HEK293 (cell line): ENCODE results near the gene REM2.
A peak's percentile ranks its signal among the peaks of the same experiment; 100 is the strongest.
"Not testable (repeated sequence)": the region's sequence is repeated elsewhere in the genome, so short reads cannot be mapped to it uniquely, and the experiment has no call there.

Source experiments
- CTCF ChIA-PET: fragments of 350-600 bp; formaldehyde crosslinking; extraction: SDS; loops from one replicate; lab custom pipeline; 2021; ENCODE audit warnings: antibody characterized with exemption; lab: Yijun Ruan, JAX
- POLR2A ChIA-PET: fragments of 300-600 bp; formaldehyde crosslinking; extraction: SDS; loops from one replicate; lab custom pipeline; 2020; ENCODE audit warnings: antibody characterized with exemption, inconsistent platforms; lab: Yijun Ruan, JAX
- H3K27ac ChIP-seq: fragments of 200-500 bp; sonication (Bioruptor generic); 2 replicates; pipeline ENCODE4 v1.5.1; 2014; ENCODE audit warnings: low read depth, low read length, control low read depth, inconsistent platforms; ENCODE audit errors: extremely low read depth
- H3K36me3 ChIP-seq, 2 experiments: fragments of 200-500 bp in 1 of 2; sonication (Bioruptor generic) in 1 of 2; 1 replicate in 1 of 2; 2 replicates in 1 of 2; pipeline ENCODE4 v1.5.1; 2014 to 2017; ENCODE audit warnings: inconsistent platforms in 2 of 2, low read length in 2 of 2; ENCODE audit not compliant: control insufficient read depth in 2 of 2, insufficient read depth in 1 of 2
- H3K4me1 ChIP-seq: fragments of 200-500 bp; sonication (Bioruptor generic); 2 replicates; pipeline ENCODE4 v1.5.1; 2014; ENCODE audit warnings: mild to moderate bottlenecking, low read length, inconsistent platforms; ENCODE audit not compliant: control insufficient read depth, insufficient read depth
- H3K4me3 ChIP-seq: 2 replicates; pipeline ENCODE4 v1.5.1; 2011; ENCODE audit warnings: low read depth, mild to moderate bottlenecking, control low read depth, low read length, moderate library complexity
- H3K9me3 ChIP-seq: fragments of 200-500 bp; sonication (Bioruptor generic); 2 replicates; pipeline ENCODE4 v1.5.1; 2014; ENCODE audit warnings: low read depth, low read length, inconsistent platforms; ENCODE audit not compliant: control insufficient read depth, insufficient read depth
- BCL6B ChIP-seq: fragments of 450-650 bp; formaldehyde crosslinking; IDR thresholded peaks from 2 replicates; pipeline ENCODE4 v1.5.1; 2017; ENCODE audit warnings: missing biosample characterization, missing genetic modification characterization
- MYNN ChIP-seq: fragments of 450-650 bp; formaldehyde crosslinking; IDR thresholded peaks from 2 replicates; pipeline ENCODE4 v1.5.1; 2016; ENCODE audit warnings: missing biosample characterization, missing genetic modification characterization, borderline replicate concordance
- SCRT1 ChIP-seq: fragments of 450-650 bp; formaldehyde crosslinking; IDR thresholded peaks from 2 replicates; pipeline ENCODE4 v1.5.1; 2016; ENCODE audit warnings: missing biosample characterization, missing genetic modification characterization, borderline replicate concordance
- SP7 ChIP-seq: fragments of 450-650 bp; formaldehyde crosslinking; IDR thresholded peaks from 2 replicates; pipeline ENCODE4 v1.5.1; 2016; ENCODE audit warnings: missing biosample characterization, missing genetic modification characterization
- ZBTB49 ChIP-seq: fragments of 450-650 bp; formaldehyde crosslinking; IDR thresholded peaks from 2 replicates; pipeline ENCODE4 v1.5.1; 2016; ENCODE audit warnings: missing biosample characterization, missing genetic modification characterization, low read depth
- ZFP3 ChIP-seq: fragments of 450-650 bp; formaldehyde crosslinking; IDR thresholded peaks from 2 replicates; pipeline ENCODE4 v1.5.1; 2016; ENCODE audit warnings: low read depth, missing biosample characterization, missing genetic modification characterization
- ZNF112 ChIP-seq: fragments of 450-650 bp; formaldehyde crosslinking; IDR thresholded peaks from 2 replicates; pipeline ENCODE4 v1.5.0; 2017; ENCODE audit warnings: missing biosample characterization, missing genetic modification characterization
- ZNF19 ChIP-seq: fragments of 450-650 bp; formaldehyde crosslinking; IDR thresholded peaks from 2 replicates; pipeline ENCODE4; 2016; ENCODE audit warnings: missing biosample characterization, missing genetic modification characterization, low read depth
- ZNF26 ChIP-seq: fragments of 450-650 bp; formaldehyde crosslinking; IDR thresholded peaks from 2 replicates; pipeline ENCODE4 v1.5.1; 2016; ENCODE audit warnings: missing biosample characterization, missing genetic modification characterization
- ZNF529 ChIP-seq: fragments of 450-650 bp; formaldehyde crosslinking; IDR thresholded peaks from 2 replicates; pipeline ENCODE4 v1.5.1; 2017; ENCODE audit warnings: missing genetic modification characterization, missing biosample characterization; ENCODE audit not compliant: insufficient replicate concordance
- ZNF571 ChIP-seq: fragments of 450-650 bp; formaldehyde crosslinking; IDR thresholded peaks from 2 replicates; pipeline ENCODE4 v1.5.0; 2017; ENCODE audit warnings: missing biosample characterization, missing genetic modification characterization
- ZNF610 ChIP-seq: fragments of 450-650 bp; formaldehyde crosslinking; IDR thresholded peaks from 2 replicates; pipeline ENCODE4 v1.5.1; 2016; ENCODE audit warnings: missing biosample characterization, missing genetic modification characterization, borderline replicate concordance
- ZNF830 ChIP-seq: fragments of 450-650 bp; IDR thresholded peaks from 2 replicates; pipeline ENCODE4 v1.5.0; 2018; ENCODE audit warnings: missing biosample characterization, missing genetic modification characterization, low read depth, mild to moderate bottlenecking, moderate library complexity
- TF ChIP-seq, protein P1 (sequence below): fragments of 450-650 bp; formaldehyde crosslinking; IDR thresholded peaks from 2 replicates; pipeline ENCODE4 v1.5.1; 2016; ENCODE audit warnings: missing biosample characterization, missing genetic modification characterization
- TF ChIP-seq, protein P2 (sequence below): fragments of 450-650 bp; formaldehyde crosslinking; IDR thresholded peaks from 2 replicates; pipeline ENCODE4 v1.5.1; 2016; ENCODE audit warnings: missing biosample characterization, missing genetic modification characterization
- TF ChIP-seq, protein P3 (sequence below): fragments of 450-650 bp; formaldehyde crosslinking; IDR thresholded peaks from 2 replicates; pipeline ENCODE4 v1.5.1; 2016; ENCODE audit warnings: missing biosample characterization, missing genetic modification characterization, borderline replicate concordance

REM2 gene

GRCh38 chr14:22854296-22854695 lies 28.7 kb upstream of the REM2 start:
- not testable (repeated sequence) for H3K36me3 ChIP-seq, H3K4me1 ChIP-seq, H3K9me3 ChIP-seq, H3K27ac ChIP-seq, H3K4me3 ChIP-seq
- ChIA-PET POLR2A (interaction anchor here (2.5 kb wide), 1 partner anchor 31 kb away, joined by 6 read pairs; no protein-coding TSS in a partner anchor), CTCF (interaction anchor here (0.6 to 9.7 kb wide), 38 partner anchors 9 to 637 kb away, joined by 3 to 115 read pairs (median 8); partner anchors contain the start of genes MMP14, MRPL52, OR6J1 and OXA1L)

GRCh38 chr14:22854963-22855724 lies 27.9 kb upstream of the REM2 start:
- no peaks in the 10 kb centered on the region for H3K4me1 ChIP-seq
- POLR2A ChIA-PET: interaction anchor here (0.7 to 2.5 kb wide), 2 partner anchors 32 to 176 kb away, joined by 6 read pairs; no protein-coding TSS in a partner anchor
- no peak for TF ChIP-seq ZNF26
- no peak for TF ChIP-seq SP7 (tag by site-specific recombination)
- TF ChIP-seq, protein P1, sequence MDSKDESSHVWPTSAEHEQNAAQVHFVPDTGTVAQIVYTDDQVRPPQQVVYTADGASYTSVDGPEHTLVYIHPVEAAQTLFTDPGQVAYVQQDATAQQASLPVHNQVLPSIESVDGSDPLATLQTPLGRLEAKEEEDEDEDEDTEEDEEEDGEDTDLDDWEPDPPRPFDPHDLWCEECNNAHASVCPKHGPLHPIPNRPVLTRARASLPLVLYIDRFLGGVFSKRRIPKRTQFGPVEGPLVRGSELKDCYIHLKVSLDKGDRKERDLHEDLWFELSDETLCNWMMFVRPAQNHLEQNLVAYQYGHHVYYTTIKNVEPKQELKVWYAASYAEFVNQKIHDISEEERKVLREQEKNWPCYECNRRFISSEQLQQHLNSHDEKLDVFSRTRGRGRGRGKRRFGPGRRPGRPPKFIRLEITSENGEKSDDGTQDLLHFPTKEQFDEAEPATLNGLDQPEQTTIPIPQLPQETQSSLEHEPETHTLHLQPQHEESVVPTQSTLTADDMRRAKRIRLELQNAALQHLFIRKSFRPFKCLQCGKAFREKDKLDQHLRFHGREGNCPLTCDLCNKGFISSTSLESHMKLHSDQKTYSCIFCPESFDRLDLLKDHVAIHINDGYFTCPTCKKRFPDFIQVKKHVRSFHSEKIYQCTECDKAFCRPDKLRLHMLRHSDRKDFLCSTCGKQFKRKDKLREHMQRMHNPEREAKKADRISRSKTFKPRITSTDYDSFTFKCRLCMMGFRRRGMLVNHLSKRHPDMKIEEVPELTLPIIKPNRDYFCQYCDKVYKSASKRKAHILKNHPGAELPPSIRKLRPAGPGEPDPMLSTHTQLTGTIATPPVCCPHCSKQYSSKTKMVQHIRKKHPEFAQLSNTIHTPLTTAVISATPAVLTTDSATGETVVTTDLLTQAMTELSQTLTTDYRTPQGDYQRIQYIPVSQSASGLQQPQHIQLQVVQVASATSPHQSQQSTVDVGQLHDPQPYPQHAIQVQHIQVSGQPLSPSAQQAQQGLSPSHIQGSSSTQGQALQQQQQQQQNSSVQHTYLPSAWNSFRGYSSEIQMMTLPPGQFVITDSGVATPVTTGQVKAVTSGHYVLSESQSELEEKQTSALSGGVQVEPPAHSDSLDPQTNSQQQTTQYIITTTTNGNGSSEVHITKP (tag by site-specific recombination): peak; percentile 52; the same call in 1 of the 2 replicates
- no peak for TF ChIP-seq ZNF830 (tag by site-specific recombination)
- TF ChIP-seq, protein P2, sequence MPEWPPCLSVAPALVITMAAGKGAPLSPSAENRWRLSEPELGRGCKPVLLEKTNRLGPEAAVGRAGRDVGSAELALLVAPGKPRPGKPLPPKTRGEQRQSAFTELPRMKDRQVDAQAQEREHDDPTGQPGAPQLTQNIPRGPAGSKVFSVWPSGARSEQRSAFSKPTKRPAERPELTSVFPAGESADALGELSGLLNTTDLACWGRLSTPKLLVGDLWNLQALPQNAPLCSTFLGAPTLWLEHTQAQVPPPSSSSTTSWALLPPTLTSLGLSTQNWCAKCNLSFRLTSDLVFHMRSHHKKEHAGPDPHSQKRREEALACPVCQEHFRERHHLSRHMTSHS (tag by site-specific recombination): no peak
- TF ChIP-seq ZNF610 (tag by site-specific recombination): no peak
- TF ChIP-seq ZNF529 (tag by site-specific recombination): no peak
- TF ChIP-seq ZNF571: no peak
- TF ChIP-seq, all 188 proteins: peak for 1
- Histone ChIP-seq H3K9me3 (no peaks in the 10 kb centered on the region), H3K4me3 (no peak overlapping the region), H3K27ac (no peak overlapping the region), H3K36me3 (no peaks in the 10 kb centered on the region)
- CTCF ChIA-PET: interaction anchor here (0.6 to 9.7 kb wide), 22 partner anchors 18 to 373 kb away, joined by 3 to 115 read pairs (median 6); partner anchors contain the start of genes MMP14, MRPL52, OXA1L and REM2

DNA sequence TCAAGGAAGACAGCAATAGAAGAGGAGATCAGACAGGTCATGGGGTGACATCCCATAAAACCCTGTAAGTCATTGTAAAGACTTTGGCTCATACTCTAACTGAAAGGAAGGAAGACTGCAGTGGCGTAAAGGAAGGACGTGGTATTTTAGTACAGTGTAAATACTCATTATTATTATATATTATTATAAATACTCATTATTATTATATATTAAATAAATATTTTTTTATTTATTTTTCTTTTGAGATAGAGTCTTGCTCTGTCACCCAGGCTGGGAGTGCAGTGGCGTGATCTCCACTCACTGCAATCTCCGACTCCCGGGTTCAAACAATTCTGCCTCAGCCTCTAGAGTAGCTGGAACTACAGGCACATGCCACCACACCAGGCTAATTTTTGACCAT lies 26.6 kb upstream of the REM2 start:
- H3K4me1 ChIP-seq: no peaks in the 10 kb centered on the region
- ChIA-PET CTCF (interaction anchor here (0.6 to 4.2 kb wide), 4 partner anchors 44 to 196 kb away, joined by 3 to 34 read pairs (median 6); no protein-coding TSS in a partner anchor), POLR2A (no interaction called here)
- H3K27ac ChIP-seq: no peak overlapping the region
- H3K4me3 ChIP-seq: no peak overlapping the region
- H3K36me3 ChIP-seq: no peaks in the 10 kb centered on the region
- H3K9me3 ChIP-seq: no peaks in the 10 kb centered on the region
- TF ChIP-seq BCL6B (tag by site-specific recombination) (no peak), ZBTB49 (no peak), ZFP3 (tag by site-specific recombination) (no peak), SCRT1 (tag by site-specific recombination) (no peak), ZNF112 (tag by site-specific recombination) (no peak), MYNN (tag by site-specific recombination) (no peak), ZNF19 (tag by site-specific recombination) (no peak)
- TF ChIP-seq, protein P3, sequence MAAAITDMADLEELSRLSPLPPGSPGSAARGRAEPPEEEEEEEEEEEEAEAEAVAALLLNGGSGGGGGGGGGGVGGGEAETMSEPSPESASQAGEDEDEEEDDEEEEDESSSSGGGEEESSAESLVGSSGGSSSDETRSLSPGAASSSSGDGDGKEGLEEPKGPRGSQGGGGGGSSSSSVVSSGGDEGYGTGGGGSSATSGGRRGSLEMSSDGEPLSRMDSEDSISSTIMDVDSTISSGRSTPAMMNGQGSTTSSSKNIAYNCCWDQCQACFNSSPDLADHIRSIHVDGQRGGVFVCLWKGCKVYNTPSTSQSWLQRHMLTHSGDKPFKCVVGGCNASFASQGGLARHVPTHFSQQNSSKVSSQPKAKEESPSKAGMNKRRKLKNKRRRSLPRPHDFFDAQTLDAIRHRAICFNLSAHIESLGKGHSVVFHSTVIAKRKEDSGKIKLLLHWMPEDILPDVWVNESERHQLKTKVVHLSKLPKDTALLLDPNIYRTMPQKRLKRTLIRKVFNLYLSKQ: no peak
